ENCODE data around the gene CCNL2. TPM values are rescaled to one million over a fixed set of nuclear protein-coding genes. Genes with fewer than 3 reads are reported as not detected.
A peak's percentile ranks its signal among the peaks of the same experiment; 100 is the strongest.

The CCNL2 gene
- total and polyA plus RNA-seq, 4 donors, result 148 to 303 (median 196) TPM

DNA sequence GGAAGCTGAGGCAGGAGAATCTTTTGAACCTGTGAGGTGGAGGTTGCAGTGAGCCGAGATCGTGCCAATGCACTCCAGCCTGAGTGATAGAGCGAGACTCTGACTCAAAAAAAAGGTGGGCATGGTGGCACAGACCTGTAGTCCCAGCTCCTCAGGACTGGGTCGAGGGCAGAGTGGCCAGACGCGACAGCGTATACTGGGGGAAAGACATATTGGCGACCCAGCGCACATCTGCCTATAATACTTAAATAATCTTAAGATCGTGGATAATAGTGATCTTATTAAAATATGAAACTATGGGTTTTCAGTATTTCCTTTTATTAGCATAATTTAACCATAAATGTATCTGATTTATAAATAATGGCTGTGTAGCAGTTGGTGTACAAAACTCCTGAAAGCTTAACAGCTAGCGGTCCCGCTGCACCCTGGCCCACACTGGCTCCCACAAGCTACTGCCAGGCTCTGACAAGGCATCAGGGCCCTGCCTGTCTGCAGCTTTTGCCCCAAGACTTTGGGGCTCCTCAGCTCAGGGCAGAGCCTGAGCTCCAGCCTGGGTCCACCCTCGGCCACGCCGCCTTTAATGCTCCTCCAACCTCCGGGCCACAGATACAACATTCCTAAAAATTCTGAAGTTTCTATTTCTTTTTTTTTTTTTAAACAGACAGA, 21.5 kb downstream of the CCNL2 start:
- H3K4me3 ChIP-seq (ENCODE audit: low read depth, low read length), result no peak overlapping the region
- peaks cover 29% of the 10 kb centered on the region for H3K4me1 ChIP-seq (ENCODE audit: control insufficient read depth, insufficient read depth, low read length)
- 90% methylated on average over 9 of the region's 16 CpGs for WGBS (ENCODE audit: insufficient coverage)
- no peak for DNase-seq (ENCODE audit: low read depth in 4 of 6, low spot score in 6 of 6)
- no peaks in the 10 kb centered on the region for H3K27me3 ChIP-seq (ENCODE audit: control insufficient read depth, insufficient read depth, low read length)
- H3K9me3 ChIP-seq (ENCODE audit: control insufficient read depth, insufficient read depth, low read length), result no peaks in the 10 kb centered on the region
- peaks cover 49% of the 10 kb centered on the region for H3K36me3 ChIP-seq (ENCODE audit: control insufficient read depth, insufficient read depth, low read length)
- no peak overlapping the region for H3K27ac ChIP-seq (ENCODE audit: low read depth, low read length)

GRCh38 chr1:1376551-1377226, 22.4 kb downstream of the CCNL2 start:
- H3K27me3 ChIP-seq (ENCODE audit: control insufficient read depth, insufficient read depth, low read length), result no peaks in the 10 kb centered on the region
- no peak overlapping the region for H3K4me3 ChIP-seq (ENCODE audit: low read depth, low read length)
- H3K27ac ChIP-seq (ENCODE audit: low read depth, low read length), result no peak overlapping the region
- no peaks in the 10 kb centered on the region for H3K9me3 ChIP-seq (ENCODE audit: control insufficient read depth, insufficient read depth, low read length)
- 96% methylated on average over 9 of the region's 10 CpGs for WGBS (ENCODE audit: insufficient coverage)
- no peak for DNase-seq (ENCODE audit: low read depth in 4 of 6, low spot score in 6 of 6)
- peaks cover 54% of the 10 kb centered on the region for H3K36me3 ChIP-seq (ENCODE audit: control insufficient read depth, insufficient read depth, low read length)
- H3K4me1 ChIP-seq (ENCODE audit: control insufficient read depth, insufficient read depth, low read length), result peaks cover 38% of the 10 kb centered on the region

GRCh38 chr1:1374929-1375662, 24.0 kb downstream of the CCNL2 start, which contains the start of gene AURKAIP1:
TSS of gene AURKAIP1 (minus strand) at chr1:1375207. CDS start at chr1:1374756, 451 bp downstream.
- Histone ChIP-seq H3K4me1 (ENCODE audit: control insufficient read depth, insufficient read depth, low read length) (peaks cover 41% of the 10 kb centered on the region), H3K27ac (ENCODE audit: low read depth, low read length) (peak within 1 kb of the TSS; percentile 88), H3K9me3 (ENCODE audit: control insufficient read depth, insufficient read depth, low read length) (no peaks in the 10 kb centered on the region), H3K36me3 (ENCODE audit: control insufficient read depth, insufficient read depth, low read length) (peaks cover 54% of the 10 kb centered on the region), H3K4me3 (ENCODE audit: low read depth, low read length) (peak within 1 kb of the TSS; percentile 85), H3K27me3 (ENCODE audit: control insufficient read depth, insufficient read depth, low read length) (no peaks in the 10 kb centered on the region)
- peak; percentile 98 to 100 (median 100) for DNase-seq (ENCODE audit: low read depth in 4 of 6, low spot score in 6 of 6)
- under 1% methylated on average over 85 of the region's 85 CpGs for WGBS (ENCODE audit: insufficient coverage)

DNA sequence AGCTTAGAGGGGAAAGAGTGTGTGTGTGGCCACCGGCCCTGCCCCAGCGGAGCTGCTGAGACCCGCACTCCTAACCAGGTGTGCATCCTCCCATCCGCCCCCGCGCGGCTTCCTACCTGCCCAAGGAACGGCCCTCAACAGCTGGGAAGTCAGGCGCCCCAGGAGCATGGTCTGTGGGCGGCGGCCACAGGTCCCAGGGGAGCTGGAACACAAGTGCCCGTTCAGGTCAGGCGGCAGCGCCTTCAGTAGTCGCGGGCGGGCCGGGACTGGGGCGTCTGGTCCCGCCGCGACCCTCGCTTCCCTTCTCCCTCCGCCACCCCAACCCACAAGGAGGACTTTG, 24.6 kb downstream of the CCNL2 start:
- Histone ChIP-seq H3K36me3 (ENCODE audit: control insufficient read depth, insufficient read depth, low read length) (peaks cover 54% of the 10 kb centered on the region), H3K27ac (ENCODE audit: low read depth, low read length) (peak overlapping the region; percentile 88), H3K4me1 (ENCODE audit: control insufficient read depth, insufficient read depth, low read length) (peaks cover 41% of the 10 kb centered on the region), H3K27me3 (ENCODE audit: control insufficient read depth, insufficient read depth, low read length) (no peaks in the 10 kb centered on the region), H3K4me3 (ENCODE audit: low read depth, low read length) (peak overlapping the region; percentile 85), H3K9me3 (ENCODE audit: control insufficient read depth, insufficient read depth, low read length) (no peaks in the 10 kb centered on the region)
- 0% methylated on average over 24 of the region's 24 CpGs for WGBS (ENCODE audit: insufficient coverage)
- no peak for DNase-seq (ENCODE audit: low read depth in 4 of 6, low spot score in 6 of 6)

DNA sequence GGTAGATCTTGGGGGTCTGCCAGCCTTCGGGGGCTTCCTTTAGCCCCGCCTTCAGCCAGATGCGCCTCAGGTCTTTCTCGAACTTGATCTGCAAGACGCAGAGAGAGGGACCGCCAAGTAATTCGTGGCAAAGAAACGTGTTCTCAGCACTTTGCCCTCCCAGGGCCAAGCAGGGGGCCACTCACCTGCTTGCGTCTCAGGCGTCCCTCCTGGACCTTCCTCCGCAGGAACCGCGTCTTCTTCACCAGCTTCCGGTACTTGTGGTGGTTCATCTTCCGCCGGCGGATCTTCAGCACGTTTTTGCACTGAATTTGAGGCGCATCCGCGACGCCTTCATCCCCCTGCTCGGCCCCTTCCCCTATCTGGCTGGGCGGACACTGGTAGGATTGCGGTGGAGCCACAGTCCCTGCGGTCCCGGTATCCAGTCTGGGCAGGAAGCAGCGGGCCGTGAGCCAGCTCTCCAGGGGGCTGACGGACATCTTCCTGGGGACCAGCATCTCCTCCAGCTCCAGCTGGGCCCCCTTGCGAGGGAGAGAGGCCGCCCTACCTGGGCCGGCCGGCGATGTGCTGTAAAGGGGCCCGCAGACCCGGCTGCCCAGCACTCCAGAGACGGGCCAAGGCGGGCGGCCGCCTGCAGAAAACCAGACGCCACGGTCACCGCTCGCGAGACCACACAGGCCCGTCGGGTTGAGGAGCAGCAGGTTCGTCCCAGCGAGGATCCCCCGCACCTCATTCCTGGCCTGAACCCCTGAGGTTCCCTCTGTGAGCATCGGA, 25.1 kb downstream of the CCNL2 start:
- H3K4me3 ChIP-seq (ENCODE audit: low read depth, low read length), result peak overlapping the region; percentile 85
- no peaks in the 10 kb centered on the region for H3K27me3 ChIP-seq (ENCODE audit: control insufficient read depth, insufficient read depth, low read length)
- H3K4me1 ChIP-seq (ENCODE audit: control insufficient read depth, insufficient read depth, low read length), result peaks cover 41% of the 10 kb centered on the region
- H3K36me3 ChIP-seq (ENCODE audit: control insufficient read depth, insufficient read depth, low read length), result peaks cover 54% of the 10 kb centered on the region
- 50% methylated on average over 49 of the region's 52 CpGs for WGBS (ENCODE audit: insufficient coverage)
- H3K9me3 ChIP-seq (ENCODE audit: control insufficient read depth, insufficient read depth, low read length), result no peaks in the 10 kb centered on the region
- DNase-seq (ENCODE audit: low read depth in 4 of 6, low spot score in 6 of 6), result no peak
- H3K27ac ChIP-seq (ENCODE audit: low read depth, low read length), result no peak overlapping the region

- no peaks in the 10 kb centered on the region for H3K9me3 ChIP-seq (ENCODE audit: control insufficient read depth, insufficient read depth, low read length)
- no peak for DNase-seq (ENCODE audit: low read depth in 4 of 6, low spot score in 6 of 6)
- no peaks in the 10 kb centered on the region for H3K27me3 ChIP-seq (ENCODE audit: control insufficient read depth, insufficient read depth, low read length)
- H3K36me3 ChIP-seq (ENCODE audit: control insufficient read depth, insufficient read depth, low read length), result peaks cover 54% of the 10 kb centered on the region
- no peak overlapping the region for H3K27ac ChIP-seq (ENCODE audit: low read depth, low read length)
- no peak overlapping the region for H3K4me3 ChIP-seq (ENCODE audit: low read depth, low read length)
- H3K4me1 ChIP-seq (ENCODE audit: control insufficient read depth, insufficient read depth, low read length), result peaks cover 41% of the 10 kb centered on the region
- 94% methylated on average over 25 of the region's 26 CpGs for WGBS (ENCODE audit: insufficient coverage)
Measured at GRCh38 chr1:1373051-1373814, 25.9 kb downstream of the CCNL2 start.

GRCh38 chr1:1371746-1372711, 27.1 kb downstream of the CCNL2 start:
- no peak overlapping the region for H3K27ac ChIP-seq (ENCODE audit: low read depth, low read length)
- H3K36me3 ChIP-seq (ENCODE audit: control insufficient read depth, insufficient read depth, low read length), result peaks cover 52% of the 10 kb centered on the region
- H3K4me3 ChIP-seq (ENCODE audit: low read depth, low read length), result no peak overlapping the region
- WGBS (ENCODE audit: insufficient coverage), result 42% methylated on average over 25 of the region's 26 CpGs
- H3K27me3 ChIP-seq (ENCODE audit: control insufficient read depth, insufficient read depth, low read length), result no peaks in the 10 kb centered on the region
- no peaks in the 10 kb centered on the region for H3K9me3 ChIP-seq (ENCODE audit: control insufficient read depth, insufficient read depth, low read length)
- peak in 2 of 6 donors; percentile 41 to 63 for DNase-seq (ENCODE audit: low read depth in 4 of 6, low spot score in 6 of 6)
- peaks cover 41% of the 10 kb centered on the region for H3K4me1 ChIP-seq (ENCODE audit: control insufficient read depth, insufficient read depth, low read length)

DNA sequence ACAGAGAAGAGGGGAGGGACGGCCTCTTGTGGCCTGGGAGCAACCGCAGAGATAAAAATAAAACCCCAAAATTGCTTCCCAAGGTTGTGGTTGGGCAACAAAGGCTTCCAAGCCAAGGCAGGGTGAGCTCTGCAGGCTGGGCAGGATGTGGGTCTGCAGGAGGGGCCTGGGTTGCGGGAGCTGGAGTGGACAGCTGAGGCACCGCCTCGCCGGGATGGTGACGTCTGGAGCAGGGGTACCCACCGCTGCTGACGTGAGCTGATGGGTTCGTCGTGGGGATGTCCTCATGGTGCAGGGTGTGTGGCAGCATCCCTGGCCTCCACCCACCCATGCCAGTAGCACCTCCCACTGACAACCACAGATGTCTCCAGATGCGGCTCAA, 27.8 kb downstream of the CCNL2 start:
- no peaks in the 10 kb centered on the region for H3K27me3 ChIP-seq (ENCODE audit: control insufficient read depth, insufficient read depth, low read length)

More for the DNA sequence above, 27.8 kb downstream of the CCNL2 start:
- no peaks in the 10 kb centered on the region for H3K9me3 ChIP-seq (ENCODE audit: control insufficient read depth, insufficient read depth, low read length)
- H3K4me3 ChIP-seq (ENCODE audit: low read depth, low read length), result no peak overlapping the region
- H3K27ac ChIP-seq (ENCODE audit: low read depth, low read length), result no peak overlapping the region
- no peak for DNase-seq (ENCODE audit: low read depth in 4 of 6, low spot score in 6 of 6)
- peaks cover 39% of the 10 kb centered on the region for H3K4me1 ChIP-seq (ENCODE audit: control insufficient read depth, insufficient read depth, low read length)
- WGBS (ENCODE audit: insufficient coverage), result 77% methylated on average over 10 of the region's 12 CpGs
- H3K36me3 ChIP-seq (ENCODE audit: control insufficient read depth, insufficient read depth, low read length), result peaks cover 47% of the 10 kb centered on the region
